GM19463 (cell line): ENCODE data around the gene ZNF446.

Experiments used
- ATAC-seq: cut with Tn5 transposase; IDR thresholded peaks from one replicate; pipeline ENCODE4 v1.9.1; 2021; ENCODE audit warnings: mild to moderate bottlenecking, moderate library complexity; ENCODE audit not compliant: unreplicated experiment

ZNF446 gene

GRCh38 chr19:58521651-58522050 is 45.5 kb downstream of the ZNF446 start:
- no peak for ATAC-seq

DNA sequence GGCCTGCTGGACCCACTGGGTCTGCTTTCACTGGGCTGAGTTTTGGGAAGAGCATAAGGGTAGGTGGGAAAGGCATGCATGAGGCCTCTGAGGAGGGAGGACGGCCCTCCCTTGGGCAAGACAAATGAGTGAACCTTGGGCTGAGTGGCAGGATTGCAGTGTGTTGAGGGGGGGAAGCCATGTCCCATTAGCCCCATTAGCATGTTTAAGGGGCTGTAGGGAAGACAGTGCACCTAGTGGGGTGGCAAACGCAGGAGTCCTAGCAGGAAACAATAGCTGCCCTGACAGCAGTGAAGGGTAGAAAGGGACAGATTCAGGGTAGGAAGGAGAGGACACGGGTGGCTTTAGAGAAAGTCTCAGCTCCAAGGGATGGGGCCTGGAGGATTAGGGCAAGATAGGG is 46.6 kb downstream of the ZNF446 start:
- ATAC-seq, result no peak

DNA sequence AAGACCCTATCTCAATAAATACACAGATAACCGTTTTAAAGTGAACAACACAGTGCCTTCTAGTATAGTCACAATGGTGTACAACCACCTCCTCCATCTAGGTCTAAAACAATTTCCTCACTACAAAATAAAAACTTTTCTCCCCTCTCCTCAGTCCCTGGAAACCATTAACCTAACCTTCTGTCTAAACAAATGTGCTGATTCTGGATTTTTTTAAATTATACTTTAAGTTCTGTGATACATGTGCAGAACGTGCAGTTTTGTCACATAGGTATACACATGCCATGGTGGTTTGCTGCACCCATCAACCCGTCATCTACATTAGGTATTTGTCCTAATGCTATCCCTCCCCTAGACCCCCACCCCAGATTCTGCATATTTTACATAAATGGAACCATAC is 53.3 kb downstream of the ZNF446 start:
- ATAC-seq, result no peak
